ENCODE results near the gene HS6ST3.

Gene HS6ST3

DNA sequence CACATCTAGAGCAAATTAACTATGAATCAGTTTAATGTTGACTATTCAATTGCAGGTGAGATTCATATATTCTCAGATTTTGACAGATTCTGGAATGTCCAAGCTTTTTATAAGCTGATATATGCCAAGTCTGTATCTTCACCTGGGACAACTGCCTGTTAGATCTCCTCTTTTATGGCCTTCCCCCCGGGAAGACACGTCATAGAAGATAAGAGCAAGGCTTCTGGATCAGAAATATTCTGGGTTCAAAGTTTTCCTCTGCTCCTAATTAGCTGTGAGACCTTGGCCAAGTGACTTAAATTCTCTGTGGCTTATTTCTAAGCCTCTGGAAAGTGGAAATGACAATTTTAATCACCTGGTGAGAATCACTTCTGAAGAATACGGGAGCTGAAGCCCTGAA lies 716.8 kb downstream of the HS6ST3 start:
- Histone ChIP-seq H3K27me3 (ENCODE audit: control insufficient read depth, insufficient read depth, low read length) (no peaks in the 10 kb centered on the region), H3K27ac (ENCODE audit: low read depth, low read length) (no peak overlapping the region), H3K4me3 (ENCODE audit: low read depth, low read length) (no peak overlapping the region), H3K4me1 (ENCODE audit: control insufficient read depth, insufficient read depth, low read length) (no peaks in the 10 kb centered on the region), H3K9me3 (ENCODE audit: control insufficient read depth, insufficient read depth, low read depth, low read length) (no peaks in the 10 kb centered on the region), H3K9ac (ENCODE audit: low read length) (no peak overlapping the region), H3K36me3 (ENCODE audit: control insufficient read depth, insufficient read depth, low read length) (no peaks in the 10 kb centered on the region)

DNA sequence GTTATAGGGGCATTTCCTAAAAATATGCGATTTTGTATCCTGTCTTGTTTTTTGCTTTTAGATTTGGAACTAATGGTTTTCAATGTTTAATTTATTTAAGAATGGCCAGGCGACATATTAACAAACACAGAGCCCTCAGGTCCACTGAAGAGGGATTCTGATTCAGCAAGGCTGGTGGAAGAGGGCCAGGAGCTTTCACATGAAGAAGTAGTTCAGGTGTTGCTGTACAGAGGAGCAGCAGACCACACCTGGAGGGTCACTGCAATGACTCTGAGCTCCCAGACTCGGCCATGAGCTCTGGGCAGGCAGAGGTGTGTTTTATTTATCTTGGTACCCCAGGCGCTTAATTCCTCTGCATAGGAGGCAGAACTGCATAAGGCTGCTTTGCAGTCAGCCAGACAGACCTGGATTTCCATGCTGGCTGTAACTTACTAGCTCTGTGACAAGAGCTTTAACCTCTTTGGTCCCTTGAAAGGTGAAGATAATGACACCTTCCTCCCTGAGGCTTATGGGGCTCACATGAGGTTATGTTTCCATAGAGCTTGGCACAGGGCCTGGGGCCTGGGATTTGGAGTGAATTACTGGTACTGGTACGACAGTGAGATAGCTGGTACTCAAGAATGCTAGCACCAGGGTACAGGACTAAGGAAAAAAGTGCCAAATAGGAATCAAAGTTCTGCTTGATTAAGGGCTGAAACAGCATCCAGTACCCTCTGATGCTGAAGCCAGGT lies 719.6 kb downstream of the HS6ST3 start:
- Histone ChIP-seq H3K9me3 (ENCODE audit: control insufficient read depth, insufficient read depth, low read depth, low read length) (no peaks in the 10 kb centered on the region), H3K4me3 (ENCODE audit: low read depth, low read length) (no peak overlapping the region), H3K27ac (ENCODE audit: low read depth, low read length) (no peak overlapping the region), H3K27me3 (ENCODE audit: control insufficient read depth, insufficient read depth, low read length) (no peaks in the 10 kb centered on the region), H3K36me3 (ENCODE audit: control insufficient read depth, insufficient read depth, low read length) (no peaks in the 10 kb centered on the region), H3K4me1 (ENCODE audit: control insufficient read depth, insufficient read depth, low read length) (no peaks in the 10 kb centered on the region), H3K9ac (ENCODE audit: low read length) (no peak overlapping the region)

DNA sequence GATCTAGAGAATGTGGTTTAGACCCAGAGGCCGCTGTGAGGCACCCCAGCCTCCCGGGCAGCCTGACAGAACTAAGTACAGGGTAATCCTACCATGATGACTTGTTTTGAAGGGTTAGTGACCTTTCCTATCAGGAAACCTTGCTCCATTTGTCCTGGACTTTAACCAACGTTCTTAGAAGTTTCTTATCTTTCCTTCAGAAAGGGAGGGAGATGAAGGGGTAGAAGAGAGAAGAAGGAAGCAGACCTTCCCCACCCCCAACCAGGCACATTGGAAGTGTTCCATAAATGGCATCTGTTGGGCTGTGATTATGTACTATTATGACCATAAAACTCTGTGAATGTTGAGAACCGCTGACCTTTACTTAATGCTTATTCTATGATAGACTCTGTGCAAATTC lies 720.2 kb downstream of the HS6ST3 start:
- H3K27me3 ChIP-seq (ENCODE audit: control insufficient read depth, insufficient read depth, low read length), result no peaks in the 10 kb centered on the region
- no peak overlapping the region for H3K9ac ChIP-seq (ENCODE audit: low read length)
- H3K4me3 ChIP-seq (ENCODE audit: low read depth, low read length), result no peak overlapping the region
- H3K36me3 ChIP-seq (ENCODE audit: control insufficient read depth, insufficient read depth, low read length), result no peaks in the 10 kb centered on the region
- no peak overlapping the region for H3K27ac ChIP-seq (ENCODE audit: low read depth, low read length)
- H3K9me3 ChIP-seq (ENCODE audit: control insufficient read depth, insufficient read depth, low read depth, low read length), result no peaks in the 10 kb centered on the region
- no peaks in the 10 kb centered on the region for H3K4me1 ChIP-seq (ENCODE audit: control insufficient read depth, insufficient read depth, low read length)

DNA sequence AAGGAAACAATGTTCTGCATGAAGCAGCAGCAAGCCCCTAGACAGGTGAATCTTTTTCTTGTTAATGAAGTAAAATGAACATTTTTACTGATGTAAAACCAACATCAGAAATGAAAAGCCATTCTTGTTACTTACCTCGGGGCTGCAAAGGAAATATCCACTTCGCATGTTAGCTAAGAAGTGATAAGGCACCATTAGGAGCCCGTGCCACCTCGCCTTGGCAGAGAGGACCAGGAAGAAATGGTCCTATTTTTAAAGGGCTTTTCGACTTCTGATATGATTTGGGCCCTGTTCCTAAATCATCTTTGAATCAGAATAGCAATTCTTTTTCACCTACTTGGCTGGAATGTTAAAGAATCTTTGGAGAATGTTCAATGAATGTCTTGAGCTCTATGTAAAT lies 721.1 kb downstream of the HS6ST3 start:
- Histone ChIP-seq H3K9me3 (ENCODE audit: control insufficient read depth, insufficient read depth, low read depth, low read length) (no peaks in the 10 kb centered on the region), H3K4me1 (ENCODE audit: control insufficient read depth, insufficient read depth, low read length) (no peaks in the 10 kb centered on the region), H3K9ac (ENCODE audit: low read length) (no peak overlapping the region), H3K27me3 (ENCODE audit: control insufficient read depth, insufficient read depth, low read length) (no peaks in the 10 kb centered on the region), H3K4me3 (ENCODE audit: low read depth, low read length) (no peak overlapping the region), H3K36me3 (ENCODE audit: control insufficient read depth, insufficient read depth, low read length) (no peaks in the 10 kb centered on the region), H3K27ac (ENCODE audit: low read depth, low read length) (no peak overlapping the region)

DNA sequence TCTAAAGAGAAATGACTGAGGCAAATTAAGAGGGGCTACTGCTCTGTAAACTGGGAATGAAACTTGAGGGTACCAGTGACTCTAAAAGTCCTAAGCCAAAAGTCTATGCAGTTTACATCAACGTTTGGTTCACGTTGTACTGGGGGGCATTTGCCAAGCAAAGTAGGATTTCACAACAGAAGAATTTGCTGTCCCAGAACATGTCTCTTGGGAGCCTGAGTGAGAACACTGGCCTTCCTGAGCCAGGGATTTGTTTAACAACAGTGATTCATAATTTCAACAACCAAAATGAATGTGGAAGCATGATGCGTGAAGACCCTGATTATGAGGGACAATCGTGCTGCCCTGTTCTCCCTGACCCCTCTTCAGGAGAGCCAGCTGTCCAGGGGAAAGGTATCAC lies 726.4 kb downstream of the HS6ST3 start:
- no peak overlapping the region for H3K27ac ChIP-seq (ENCODE audit: low read depth, low read length)
- no peak overlapping the region for H3K9ac ChIP-seq (ENCODE audit: low read length)
- no peaks in the 10 kb centered on the region for H3K9me3 ChIP-seq (ENCODE audit: control insufficient read depth, insufficient read depth, low read depth, low read length)
- no peaks in the 10 kb centered on the region for H3K36me3 ChIP-seq (ENCODE audit: control insufficient read depth, insufficient read depth, low read length)
- no peaks in the 10 kb centered on the region for H3K27me3 ChIP-seq (ENCODE audit: control insufficient read depth, insufficient read depth, low read length)
- H3K4me3 ChIP-seq (ENCODE audit: low read depth, low read length), result no peak overlapping the region
- peaks cover 13% of the 10 kb centered on the region for H3K4me1 ChIP-seq (ENCODE audit: control insufficient read depth, insufficient read depth, low read length)

DNA sequence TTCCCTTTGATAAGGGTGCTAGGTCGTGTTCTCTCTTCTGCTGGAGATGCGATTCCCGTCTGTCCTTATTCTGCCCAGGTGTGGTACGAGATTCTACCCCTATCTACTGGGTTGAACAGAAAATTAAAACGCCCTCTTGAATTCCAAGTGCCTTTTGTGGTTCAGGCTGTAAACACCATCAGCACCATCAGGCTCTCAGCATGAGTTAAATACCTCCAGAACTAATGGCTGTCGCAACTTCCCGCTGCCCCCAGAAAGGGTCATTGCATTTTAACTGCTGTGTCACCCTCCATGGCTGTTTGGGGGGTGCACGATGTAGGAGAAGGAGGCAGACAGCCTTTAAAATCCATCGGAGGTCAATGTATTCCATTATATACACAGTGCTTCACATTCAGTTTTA lies 727.0 kb downstream of the HS6ST3 start:
- H3K27me3 ChIP-seq (ENCODE audit: control insufficient read depth, insufficient read depth, low read length), result no peaks in the 10 kb centered on the region
- peaks cover 13% of the 10 kb centered on the region for H3K4me1 ChIP-seq (ENCODE audit: control insufficient read depth, insufficient read depth, low read length)
- no peak overlapping the region for H3K9ac ChIP-seq (ENCODE audit: low read length)
- no peak overlapping the region for H3K27ac ChIP-seq (ENCODE audit: low read depth, low read length)
- H3K9me3 ChIP-seq (ENCODE audit: control insufficient read depth, insufficient read depth, low read depth, low read length), result no peaks in the 10 kb centered on the region
- no peaks in the 10 kb centered on the region for H3K36me3 ChIP-seq (ENCODE audit: control insufficient read depth, insufficient read depth, low read length)
- H3K4me3 ChIP-seq (ENCODE audit: low read depth, low read length), result peak overlapping the region; percentile 30

DNA sequence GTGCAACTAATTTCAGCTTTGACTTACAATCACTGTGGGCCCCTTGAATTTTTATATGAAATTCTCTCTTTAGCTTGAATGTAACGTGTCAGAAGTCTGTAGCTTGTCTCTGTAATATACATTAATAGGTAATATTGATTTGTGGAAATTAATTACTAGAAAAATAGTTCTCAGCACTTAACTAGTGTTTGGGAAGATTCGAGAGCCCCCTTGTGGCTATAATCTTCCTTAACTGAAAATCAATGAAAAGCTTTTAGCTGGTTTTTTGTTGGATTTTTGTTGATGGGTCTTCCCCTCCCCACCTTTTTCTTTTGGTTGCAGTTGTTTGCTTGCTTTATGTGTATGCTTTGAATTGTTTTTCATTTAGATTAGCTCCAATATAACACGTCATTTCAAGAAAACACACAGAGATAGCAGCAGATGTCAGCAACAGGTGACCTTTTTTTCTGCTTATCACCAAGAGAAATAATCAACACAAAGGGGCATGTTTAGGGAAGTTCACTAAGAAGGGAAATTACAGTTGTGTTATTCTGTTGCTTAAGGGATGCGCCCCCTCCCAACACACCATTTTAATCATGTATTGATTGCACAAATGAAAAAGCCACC lies 727.5 kb downstream of the HS6ST3 start:
- Histone ChIP-seq H3K4me1 (ENCODE audit: control insufficient read depth, insufficient read depth, low read length) (peaks cover 13% of the 10 kb centered on the region), H3K9me3 (ENCODE audit: control insufficient read depth, insufficient read depth, low read depth, low read length) (no peaks in the 10 kb centered on the region), H3K27me3 (ENCODE audit: control insufficient read depth, insufficient read depth, low read length) (no peaks in the 10 kb centered on the region), H3K36me3 (ENCODE audit: control insufficient read depth, insufficient read depth, low read length) (no peaks in the 10 kb centered on the region), H3K9ac (ENCODE audit: low read length) (no peak overlapping the region), H3K27ac (ENCODE audit: low read depth, low read length) (no peak overlapping the region), H3K4me3 (ENCODE audit: low read depth, low read length) (peak overlapping the region; percentile 30; the same call in 1 of the 2 replicates)

DNA sequence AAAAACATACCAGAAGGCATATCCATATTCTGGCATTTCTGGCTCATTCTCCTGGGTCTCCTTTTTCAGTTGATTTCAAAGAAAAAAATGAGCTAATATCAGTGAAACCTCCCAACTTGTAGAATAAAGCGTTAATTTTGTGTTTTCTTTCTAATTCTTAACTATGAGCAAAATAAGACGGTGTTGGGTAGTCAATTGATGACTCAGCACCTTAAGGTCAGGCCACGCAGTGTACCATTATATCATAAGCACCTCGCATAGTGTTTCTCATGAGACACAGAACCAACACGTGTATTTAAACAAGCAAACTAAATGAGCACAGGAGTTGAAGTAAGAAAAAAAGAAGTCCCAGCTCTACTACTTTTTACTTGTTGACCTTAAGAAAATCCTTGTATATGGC lies 729.5 kb downstream of the HS6ST3 start:
- Histone ChIP-seq H3K4me3 (ENCODE audit: low read depth, low read length) (no peak overlapping the region), H3K27me3 (ENCODE audit: control insufficient read depth, insufficient read depth, low read length) (no peaks in the 10 kb centered on the region), H3K36me3 (ENCODE audit: control insufficient read depth, insufficient read depth, low read length) (no peaks in the 10 kb centered on the region), H3K9me3 (ENCODE audit: control insufficient read depth, insufficient read depth, low read depth, low read length) (no peaks in the 10 kb centered on the region), H3K9ac (ENCODE audit: low read length) (no peak overlapping the region), H3K4me1 (ENCODE audit: control insufficient read depth, insufficient read depth, low read length) (peaks cover 13% of the 10 kb centered on the region), H3K27ac (ENCODE audit: low read depth, low read length) (no peak overlapping the region)

DNA sequence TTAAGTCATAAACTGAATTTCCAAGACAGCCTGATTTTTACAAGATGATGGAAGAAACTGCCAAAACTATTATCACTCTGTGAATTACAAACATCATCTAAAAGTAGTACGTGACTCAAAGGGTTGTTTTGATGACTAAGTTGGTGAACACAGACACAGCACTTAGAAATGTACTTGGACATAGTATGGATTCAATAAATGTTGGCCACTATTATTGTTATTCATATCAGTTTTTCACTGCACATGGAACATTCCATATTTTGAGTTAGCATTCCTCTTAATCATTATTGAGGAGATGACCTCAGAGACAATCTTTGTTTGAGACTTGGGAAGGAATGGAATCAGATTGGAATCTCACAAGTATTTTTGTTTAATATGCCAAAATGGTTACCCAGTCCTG lies 731.5 kb downstream of the HS6ST3 start:
- H3K27ac ChIP-seq (ENCODE audit: low read depth, low read length), result no peak overlapping the region
- no peak overlapping the region for H3K9ac ChIP-seq (ENCODE audit: low read length)
- H3K4me3 ChIP-seq (ENCODE audit: low read depth, low read length), result no peak overlapping the region
- H3K27me3 ChIP-seq (ENCODE audit: control insufficient read depth, insufficient read depth, low read length), result no peaks in the 10 kb centered on the region
- no peaks in the 10 kb centered on the region for H3K9me3 ChIP-seq (ENCODE audit: control insufficient read depth, insufficient read depth, low read depth, low read length)
- H3K36me3 ChIP-seq (ENCODE audit: control insufficient read depth, insufficient read depth, low read length), result no peaks in the 10 kb centered on the region
- H3K4me1 ChIP-seq (ENCODE audit: control insufficient read depth, insufficient read depth, low read length), result peaks cover 11% of the 10 kb centered on the region

DNA sequence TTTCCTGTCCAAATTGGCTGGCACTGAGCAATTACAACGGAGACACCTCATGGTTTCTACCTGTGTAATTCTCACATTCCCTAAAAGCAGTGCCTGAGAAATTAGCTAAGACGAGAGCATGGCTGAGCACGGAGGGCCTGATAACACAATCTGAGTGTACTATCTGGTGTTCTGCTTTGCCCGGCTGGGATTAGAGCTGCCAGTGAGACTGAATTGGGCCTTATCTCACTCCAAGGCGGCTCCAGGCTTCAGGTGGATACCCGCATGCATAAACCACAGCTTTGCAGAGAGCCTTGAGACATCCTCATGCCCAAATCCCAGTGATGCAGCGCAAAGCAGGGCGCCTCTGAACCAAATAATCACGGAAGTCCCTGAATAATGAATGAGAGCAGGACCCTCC lies 732.1 kb downstream of the HS6ST3 start:
- Histone ChIP-seq H3K4me3 (ENCODE audit: low read depth, low read length) (no peak overlapping the region), H3K4me1 (ENCODE audit: control insufficient read depth, insufficient read depth, low read length) (peaks cover 6% of the 10 kb centered on the region; the same call in 1 of the 2 replicates), H3K9ac (ENCODE audit: low read length) (no peak overlapping the region), H3K9me3 (ENCODE audit: control insufficient read depth, insufficient read depth, low read depth, low read length) (no peaks in the 10 kb centered on the region), H3K36me3 (ENCODE audit: control insufficient read depth, insufficient read depth, low read length) (no peaks in the 10 kb centered on the region), H3K27me3 (ENCODE audit: control insufficient read depth, insufficient read depth, low read length) (no peaks in the 10 kb centered on the region), H3K27ac (ENCODE audit: low read depth, low read length) (no peak overlapping the region)

DNA sequence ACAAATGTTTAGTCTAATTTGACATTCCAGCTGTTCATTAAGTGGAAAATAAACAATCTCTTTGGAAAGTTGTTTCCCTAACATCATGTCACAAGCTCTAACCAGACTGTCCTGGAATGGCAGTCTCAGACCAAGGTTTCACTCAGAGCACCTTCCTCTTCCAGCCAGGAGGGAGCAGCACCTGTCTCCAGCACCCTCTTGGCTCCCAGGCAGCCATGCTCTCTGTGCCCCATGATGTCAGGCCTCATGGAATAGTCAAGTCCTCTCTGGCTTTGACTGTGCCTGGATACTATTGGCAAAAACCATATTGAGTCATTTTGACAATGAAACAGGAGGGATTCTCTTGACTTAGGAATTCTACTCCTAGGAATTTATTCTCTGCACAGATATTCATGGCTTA lies 733.0 kb downstream of the HS6ST3 start:
- Histone ChIP-seq H3K27me3 (ENCODE audit: control insufficient read depth, insufficient read depth, low read length) (no peaks in the 10 kb centered on the region), H3K36me3 (ENCODE audit: control insufficient read depth, insufficient read depth, low read length) (no peaks in the 10 kb centered on the region), H3K27ac (ENCODE audit: low read depth, low read length) (no peak overlapping the region), H3K9me3 (ENCODE audit: control insufficient read depth, insufficient read depth, low read depth, low read length) (no peaks in the 10 kb centered on the region), H3K9ac (ENCODE audit: low read length) (no peak overlapping the region), H3K4me1 (ENCODE audit: control insufficient read depth, insufficient read depth, low read length) (no peaks in the 10 kb centered on the region), H3K4me3 (ENCODE audit: low read depth, low read length) (no peak overlapping the region)

Data from HUES6 (cell line).